C4-2B (cell line): ENCODE measurements around the gene GAS2.
A peak's percentile ranks its signal among the peaks of the same experiment; 100 is the strongest.

Source experiments
- H3K27ac ChIP-seq: fragments of 450-650 bp; 2 replicates; pipeline ENCODE4 v1.5.1; 2017
- CTCF ChIP-seq: fragments of 450-650 bp; conservative IDR thresholded peaks from 2 replicates; pipeline ENCODE4 v1.5.1; 2017; ENCODE audit warnings: mild to moderate bottlenecking
- ZFX ChIP-seq: fragments of 450-650 bp; IDR thresholded peaks from 2 replicates; pipeline ENCODE4 v1.6.1; 2017

Gene GAS2

GRCh38 chr11:22728600-22729389 is 62.4 kb downstream of the GAS2 start:
- TF ChIP-seq ZFX (no peak), CTCF (no peak)
- H3K27ac ChIP-seq, result no peak overlapping the region

GRCh38 chr11:22730319-22730718 is 63.9 kb downstream of the GAS2 start:
- no peak overlapping the region for H3K27ac ChIP-seq
- TF ChIP-seq ZFX, result no peak
- TF ChIP-seq CTCF, result peak; percentile 35

GRCh38 chr11:22732588-22732987 is 66.2 kb downstream of the GAS2 start:
- TF ChIP-seq ZFX (no peak), CTCF (no peak)
- H3K27ac ChIP-seq, result no peak overlapping the region

- no peak for TF ChIP-seq CTCF
- TF ChIP-seq ZFX, result no peak
- no peak overlapping the region for H3K27ac ChIP-seq
These were observed 67.3 kb downstream of the GAS2 start for GRCh38 chr11:22733475-22734248.

GRCh38 chr11:22734628-22735345 is 68.4 kb downstream of the GAS2 start:
- no peak overlapping the region for H3K27ac ChIP-seq
- TF ChIP-seq CTCF (no peak), ZFX (no peak)

GRCh38 chr11:22742157-22742613 is 75.8 kb downstream of the GAS2 start:
- no peak for TF ChIP-seq ZFX
- no peak for TF ChIP-seq CTCF

GRCh38 chr11:22749536-22749935 is 83.1 kb downstream of the GAS2 start:
- H3K27ac ChIP-seq, result no peak overlapping the region
- TF ChIP-seq CTCF (no peak), ZFX (no peak)

More at GRCh38 chr11:22742157-22742613, 75.8 kb downstream of the GAS2 start:
- H3K27ac ChIP-seq, result no peak overlapping the region
